NCI-H2227 (cell line): ENCODE data around the gene THOC5.
A peak's percentile ranks its signal among the peaks of the same experiment; 100 is the strongest.
"Not testable (repeated sequence)": the region's sequence is repeated elsewhere in the genome, so short reads cannot be mapped to it uniquely, and the experiment has no call there.

Source experiments
- DNase-seq: peaks from one replicate; lab custom pipeline; 2025; ENCODE audit not compliant: unreplicated experiment; lab: John Stamatoyannopoulos, UW

The THOC5 gene

DNA sequence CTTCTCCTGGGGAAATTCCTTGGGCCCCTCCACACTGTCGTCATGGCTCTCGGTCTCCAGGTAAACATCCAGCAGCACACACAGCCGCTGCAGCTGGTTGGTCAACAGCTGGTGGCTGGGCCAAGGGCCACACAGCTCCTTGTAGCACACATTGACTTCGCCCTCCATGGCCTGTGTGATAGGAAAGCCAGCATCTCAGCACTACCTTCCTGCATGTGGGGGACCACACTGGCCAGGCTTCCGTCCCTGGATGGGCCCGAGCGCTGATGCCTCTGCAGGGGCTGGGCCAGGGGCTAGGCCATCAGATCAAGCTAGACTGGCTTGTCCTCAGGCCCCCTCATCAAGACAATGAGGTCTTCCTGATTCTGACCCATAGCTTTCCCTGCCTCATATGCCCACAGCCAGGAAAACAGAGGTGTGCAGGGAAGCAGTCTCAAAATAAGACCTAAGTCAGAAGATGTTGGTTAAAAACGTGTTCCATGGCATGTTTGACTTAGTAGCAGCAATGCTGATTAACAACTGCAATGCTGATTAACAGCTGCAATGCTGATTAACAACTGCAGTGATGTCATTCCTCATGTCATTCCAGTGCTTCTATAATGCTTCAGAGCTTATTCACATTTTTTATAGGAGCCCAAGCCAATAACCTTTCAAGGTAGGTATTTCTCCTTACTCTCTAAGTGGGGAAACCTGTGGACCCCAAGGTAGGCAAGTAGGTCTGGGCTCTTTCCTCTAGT, 42.3 kb downstream of the THOC5 start:
- DNase-seq, result no peak

DNA sequence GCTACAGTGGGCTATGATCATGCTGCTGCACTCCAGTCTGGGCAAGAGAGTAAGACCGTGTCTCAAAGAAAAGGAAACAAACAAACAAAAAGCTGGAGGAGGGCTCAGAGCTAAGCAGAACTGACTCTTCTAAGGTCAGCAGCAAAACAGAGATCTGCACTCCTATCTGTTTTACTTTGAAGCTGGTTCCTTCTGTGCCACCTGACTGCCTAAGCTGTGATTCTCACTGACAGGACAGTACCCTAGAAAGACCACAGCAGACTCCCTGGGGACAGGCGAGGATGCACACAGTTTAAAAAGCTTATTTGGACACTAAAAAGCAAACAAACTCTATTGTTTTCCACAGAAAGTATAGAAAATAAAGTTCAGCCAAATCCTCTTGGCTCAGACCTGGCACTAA, 43.0 kb downstream of the THOC5 start:
- no peak for DNase-seq

DNA sequence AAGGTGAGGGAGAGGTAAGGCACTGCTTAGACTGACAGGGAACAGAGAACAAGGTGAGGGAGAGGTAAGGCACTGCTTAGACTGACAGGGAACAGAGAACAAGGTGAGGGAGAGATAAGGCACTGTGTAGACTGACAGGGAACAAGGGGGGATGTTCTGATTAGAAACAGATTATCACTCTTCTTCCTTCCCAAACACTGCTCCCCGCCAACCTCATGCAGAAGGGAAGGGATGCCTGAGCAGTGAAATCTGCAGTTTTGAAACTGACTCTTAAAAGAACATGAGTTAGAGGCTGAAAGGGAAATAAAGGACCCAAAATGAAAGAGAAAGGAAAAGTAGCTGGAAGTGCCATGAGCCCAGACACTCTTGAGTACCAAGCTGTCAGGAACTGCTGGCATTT, 43.7 kb downstream of the THOC5 start:
- DNase-seq, result no peak

DNA sequence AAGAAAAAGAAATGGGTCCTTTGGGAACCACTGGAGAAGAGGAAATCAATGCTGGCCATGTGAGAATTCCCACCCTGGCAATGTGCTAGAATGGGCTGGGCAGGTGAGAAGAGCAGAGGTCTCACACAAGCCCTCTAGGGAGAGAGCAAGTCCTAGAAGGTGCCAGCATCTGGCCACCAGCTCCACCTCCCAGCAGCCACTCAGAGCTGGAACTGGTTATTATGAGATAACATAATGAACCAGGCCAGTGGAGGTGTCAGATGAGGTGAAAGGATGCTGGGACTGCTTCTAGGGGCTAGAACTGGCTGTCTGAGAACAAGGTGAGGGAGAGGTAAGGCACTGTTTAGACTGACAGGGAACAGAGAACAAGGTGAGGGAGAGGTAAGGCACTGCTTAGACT, 44.3 kb downstream of the THOC5 start:
- no peak for DNase-seq

DNA sequence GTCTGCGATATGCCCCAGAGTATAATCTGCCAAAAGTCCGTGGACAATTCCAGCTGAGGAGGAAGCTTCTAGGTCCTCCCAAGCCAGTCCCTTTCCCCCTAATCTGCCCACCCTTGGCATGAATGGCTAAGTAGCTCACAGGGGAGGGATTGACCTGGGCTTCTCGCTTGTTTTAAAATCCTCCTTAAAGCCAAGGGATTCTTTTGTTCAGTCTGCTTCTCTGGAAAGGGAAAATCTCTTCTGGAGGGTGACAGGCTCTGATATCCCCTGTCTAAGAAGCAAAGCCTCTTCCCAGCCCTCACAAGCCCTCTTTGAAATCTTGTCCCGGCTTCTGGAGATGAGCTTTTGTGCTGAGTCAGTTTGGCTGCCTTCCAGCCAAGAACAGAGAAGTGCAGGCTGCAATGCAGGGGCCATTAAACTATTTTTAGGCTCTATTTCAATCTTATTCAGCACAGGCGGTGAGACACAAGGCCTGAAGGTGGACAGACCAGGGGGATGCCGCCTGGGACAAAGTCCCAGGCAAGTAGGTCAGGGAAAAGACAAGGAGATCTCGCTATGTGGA, 49.7 kb downstream of the THOC5 start:
- peak; percentile 38 for DNase-seq

DNA sequence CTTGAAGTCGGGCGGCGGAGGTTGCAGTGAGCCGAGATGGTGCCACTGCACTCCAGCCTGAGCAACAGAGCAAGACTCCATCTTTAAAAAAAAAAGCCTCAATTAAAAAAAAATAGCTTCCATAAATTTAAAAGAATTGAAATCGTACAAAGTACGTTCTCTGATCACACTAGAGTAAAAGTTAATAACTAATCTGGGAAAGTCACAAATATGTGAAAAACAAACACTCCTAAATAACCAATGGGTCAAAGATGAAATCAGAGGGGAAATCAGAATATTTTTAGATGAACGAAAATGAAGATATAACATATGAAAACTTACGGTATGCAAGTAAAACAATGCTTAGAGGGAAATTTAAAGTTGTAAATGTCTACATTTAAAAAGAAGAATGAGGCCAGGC, 53.7 kb downstream of the THOC5 start:
- no peak for DNase-seq

DNA sequence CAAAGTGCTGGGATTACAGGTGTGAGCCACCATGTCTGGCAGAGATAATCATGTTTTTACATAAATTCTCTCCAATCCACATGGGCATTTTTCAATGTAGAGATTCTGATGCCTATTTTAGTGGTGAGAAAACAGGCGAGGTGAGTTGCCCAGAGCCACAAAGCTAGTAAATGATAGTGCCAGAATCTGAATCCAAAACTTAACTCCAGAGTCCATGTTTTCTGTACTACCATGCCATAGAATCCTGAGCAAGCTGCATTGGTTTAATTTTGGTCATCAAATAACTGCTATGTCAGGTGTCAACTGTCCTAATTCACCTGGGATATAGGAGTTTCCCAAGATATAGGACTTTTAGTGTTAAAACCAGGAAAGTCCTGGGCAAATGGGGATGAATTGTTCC, 59.9 kb downstream of the THOC5 start:
- DNase-seq, result no peak

DNA sequence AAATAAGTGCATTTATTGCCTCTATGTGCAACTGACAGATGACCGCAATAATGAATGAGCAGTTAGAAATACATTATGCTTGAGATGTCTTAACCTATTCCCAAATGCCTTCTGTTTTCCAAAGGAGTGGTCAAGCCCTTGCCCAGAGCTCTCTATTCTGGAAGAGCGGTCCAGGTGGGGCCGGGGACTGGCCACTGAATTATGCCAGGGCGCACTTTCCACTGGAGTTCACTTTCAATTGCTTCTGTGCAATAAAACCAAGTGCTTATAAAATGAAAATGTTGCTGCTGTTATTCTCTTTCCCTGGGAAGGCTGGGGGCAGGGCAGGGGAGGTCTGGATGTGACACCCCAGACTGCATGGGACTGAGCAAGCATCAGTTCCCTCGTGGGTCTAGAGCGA, 62.5 kb downstream of the THOC5 start:
- no peak for DNase-seq

DNA sequence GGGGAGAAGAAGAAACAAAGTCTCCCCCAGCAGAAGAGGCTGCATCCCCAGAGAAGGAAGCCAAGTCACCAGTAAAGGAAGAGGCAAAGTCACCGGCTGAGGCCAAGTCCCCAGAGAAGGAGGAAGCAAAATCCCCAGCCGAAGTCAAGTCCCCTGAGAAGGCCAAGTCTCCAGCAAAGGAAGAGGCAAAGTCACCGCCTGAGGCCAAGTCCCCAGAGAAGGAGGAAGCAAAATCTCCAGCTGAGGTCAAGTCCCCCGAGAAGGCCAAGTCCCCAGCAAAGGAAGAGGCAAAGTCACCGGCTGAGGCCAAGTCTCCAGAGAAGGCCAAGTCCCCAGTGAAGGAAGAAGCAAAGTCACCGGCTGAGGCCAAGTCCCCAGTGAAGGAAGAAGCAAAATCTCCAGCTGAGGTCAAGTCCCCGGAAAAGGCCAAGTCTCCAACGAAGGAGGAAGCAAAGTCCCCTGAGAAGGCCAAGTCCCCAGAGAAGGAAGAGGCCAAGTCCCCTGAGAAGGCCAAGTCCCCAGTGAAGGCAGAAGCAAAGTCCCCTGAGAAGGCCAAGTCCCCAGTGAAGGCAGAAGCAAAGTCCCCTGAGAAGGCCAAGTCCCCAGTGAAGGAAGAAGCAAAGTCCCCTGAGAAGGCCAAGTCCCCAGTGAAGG, 64.3 kb downstream of the THOC5 start:
- DNase-seq, result not testable (repeated sequence)

DNA sequence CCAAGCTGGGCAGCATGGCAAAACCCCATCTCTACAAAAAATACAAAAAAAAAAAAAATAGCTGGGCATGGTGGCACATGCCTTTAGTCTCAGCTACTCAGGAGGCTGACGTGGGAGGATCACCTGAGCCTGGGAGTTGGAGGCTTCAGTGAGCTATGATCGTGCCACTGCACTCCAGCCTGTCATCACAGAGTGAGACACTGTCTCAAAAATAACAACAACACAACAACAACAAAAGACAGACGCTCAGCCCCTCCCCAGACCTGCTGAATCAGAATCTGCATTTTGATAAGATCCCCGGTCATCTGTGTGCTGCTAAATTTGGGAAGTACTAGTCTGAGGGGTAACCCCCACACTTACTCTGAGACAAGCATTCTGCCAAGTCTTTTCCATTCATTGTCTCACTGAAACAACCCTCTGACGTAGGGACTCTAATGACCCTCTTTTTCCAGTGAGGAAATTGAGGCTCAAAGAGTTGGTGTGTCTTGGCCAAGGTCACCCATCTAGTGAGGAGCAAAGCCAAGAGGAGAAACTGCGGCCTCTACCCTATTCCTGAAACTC, 66.1 kb downstream of the THOC5 start:
- no peak for DNase-seq

DNA sequence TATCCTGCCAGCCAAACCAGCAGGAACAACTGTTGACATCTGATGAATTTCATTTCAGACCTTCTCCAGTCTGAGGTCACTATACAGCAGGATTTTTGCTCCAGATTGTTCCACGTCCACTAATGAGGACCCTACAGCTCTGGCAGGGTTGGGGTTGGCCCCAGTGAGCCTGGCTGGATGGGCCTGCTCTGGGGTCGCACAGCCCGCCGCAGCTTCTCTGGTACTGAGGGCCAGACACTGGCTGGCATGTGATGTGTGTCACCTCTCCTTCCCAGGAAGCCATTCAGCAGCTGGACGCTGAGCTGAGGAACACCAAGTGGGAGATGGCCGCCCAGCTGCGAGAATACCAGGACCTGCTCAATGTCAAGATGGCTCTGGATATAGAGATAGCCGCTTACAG, 68.1 kb downstream of the THOC5 start:
- DNase-seq, result no peak

DNA sequence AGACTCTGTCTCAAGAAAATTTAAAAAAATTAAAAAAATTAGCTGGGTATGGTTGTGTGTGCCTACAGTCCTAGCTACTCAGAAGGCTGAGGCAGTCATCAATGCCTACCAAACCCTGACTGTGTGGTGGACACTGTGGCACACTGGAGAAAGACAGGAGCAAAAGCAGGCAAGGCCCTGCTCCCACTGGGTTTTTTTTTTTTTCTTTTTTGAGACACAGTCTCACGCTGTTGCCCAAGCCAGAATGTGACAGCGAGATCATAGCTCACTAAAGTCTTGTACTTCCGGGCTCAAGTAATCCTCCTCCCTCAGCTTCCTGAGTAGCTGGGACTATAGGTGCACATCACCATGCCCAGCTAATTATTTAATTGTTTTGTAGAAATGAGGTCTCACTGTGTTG, 68.9 kb downstream of the THOC5 start:
- DNase-seq, result no peak

DNA sequence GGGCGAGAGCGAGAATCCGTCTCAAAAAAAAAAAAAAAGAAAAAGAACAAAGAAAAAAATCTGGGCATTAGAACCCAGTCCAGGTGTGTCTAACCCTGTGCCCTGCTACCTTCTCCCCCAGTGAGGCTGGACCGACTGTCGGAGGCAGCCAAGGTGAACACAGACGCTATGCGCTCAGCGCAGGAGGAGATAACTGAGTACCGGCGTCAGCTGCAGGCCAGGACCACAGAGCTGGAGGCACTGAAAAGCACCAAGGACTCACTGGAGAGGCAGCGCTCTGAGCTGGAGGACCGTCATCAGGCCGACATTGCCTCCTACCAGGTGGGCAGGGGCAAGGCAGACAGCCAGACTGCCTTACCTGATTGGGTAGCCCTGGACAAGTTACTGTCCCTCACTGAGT, 70.3 kb downstream of the THOC5 start:
- DNase-seq, result no peak

DNA sequence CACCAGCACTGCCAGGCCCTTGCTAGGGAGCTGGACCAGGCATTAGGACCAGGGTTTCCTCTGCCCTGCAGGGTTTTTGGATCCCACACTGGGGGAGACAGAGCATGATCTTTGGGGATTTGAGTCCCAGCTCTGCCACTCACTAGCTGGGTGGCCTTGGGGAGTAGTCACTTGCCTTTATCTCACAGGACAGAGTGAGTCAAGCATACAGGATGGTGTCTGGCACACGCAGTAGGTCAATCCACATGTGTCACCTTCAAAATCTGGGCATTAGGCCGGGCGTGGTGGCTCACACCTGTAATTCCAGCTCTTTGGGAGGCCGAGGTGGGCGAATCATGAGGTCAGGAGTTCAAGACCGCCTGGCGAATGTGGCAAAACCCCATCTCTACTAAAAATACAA, 70.8 kb downstream of the THOC5 start:
- DNase-seq, result no peak

DNA sequence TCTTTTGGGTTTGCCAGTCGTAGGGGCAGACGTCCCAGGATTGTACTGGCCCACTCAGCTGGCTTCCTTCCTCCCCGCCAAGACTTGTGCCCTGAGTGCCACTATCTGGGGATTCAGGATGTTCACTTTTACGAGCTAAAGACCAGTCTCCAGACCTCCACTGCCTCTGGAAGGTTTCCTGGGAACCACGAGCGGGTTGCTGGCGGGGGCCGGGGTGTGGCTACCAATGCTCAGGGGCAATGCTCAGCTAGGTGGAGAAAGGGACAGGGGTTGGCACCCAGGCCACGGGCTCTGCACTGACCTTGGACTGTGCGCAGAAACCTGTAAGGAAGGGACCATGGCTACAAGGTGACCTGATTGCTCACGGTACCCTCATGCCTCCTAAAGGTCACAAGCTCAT, 71.3 kb downstream of the THOC5 start:
- DNase-seq, result no peak

DNA sequence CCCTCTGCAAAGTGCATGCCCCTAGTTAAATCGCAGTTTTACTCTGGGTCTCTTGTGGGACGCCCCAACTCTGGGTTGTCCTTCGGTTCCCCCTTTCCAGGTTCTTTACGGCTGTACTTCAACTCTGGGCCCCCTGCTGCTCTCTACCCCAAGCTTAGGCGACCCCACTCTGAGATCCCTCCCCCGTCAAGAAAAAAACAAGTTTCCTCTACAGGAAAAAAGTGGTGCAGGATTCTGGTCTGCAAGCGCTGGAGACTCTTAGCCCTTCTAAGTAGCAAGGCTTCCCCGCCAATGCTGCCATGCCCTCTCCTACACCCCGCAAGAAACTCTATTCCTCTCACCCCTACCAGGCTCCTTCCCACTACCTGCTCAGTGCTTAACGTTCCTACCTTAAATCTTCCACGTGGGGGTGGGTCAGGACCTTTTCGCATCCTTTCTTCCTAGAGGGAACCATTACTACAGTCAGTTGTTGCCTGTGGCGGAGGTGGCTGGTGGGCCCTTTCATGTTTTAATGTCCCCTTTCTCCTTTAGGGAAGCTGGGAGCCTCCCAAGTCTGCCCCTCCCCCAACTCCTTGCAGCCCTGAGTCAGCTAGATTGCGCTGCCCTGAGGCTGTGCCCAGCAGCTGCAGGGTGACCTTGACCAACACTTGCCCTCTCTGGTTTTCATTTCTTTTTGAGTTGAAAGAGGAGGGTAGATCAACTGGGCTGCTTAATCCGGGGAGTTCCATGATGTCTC, 72.1 kb downstream of the THOC5 start:
- DNase-seq, result peak; percentile 19

DNA sequence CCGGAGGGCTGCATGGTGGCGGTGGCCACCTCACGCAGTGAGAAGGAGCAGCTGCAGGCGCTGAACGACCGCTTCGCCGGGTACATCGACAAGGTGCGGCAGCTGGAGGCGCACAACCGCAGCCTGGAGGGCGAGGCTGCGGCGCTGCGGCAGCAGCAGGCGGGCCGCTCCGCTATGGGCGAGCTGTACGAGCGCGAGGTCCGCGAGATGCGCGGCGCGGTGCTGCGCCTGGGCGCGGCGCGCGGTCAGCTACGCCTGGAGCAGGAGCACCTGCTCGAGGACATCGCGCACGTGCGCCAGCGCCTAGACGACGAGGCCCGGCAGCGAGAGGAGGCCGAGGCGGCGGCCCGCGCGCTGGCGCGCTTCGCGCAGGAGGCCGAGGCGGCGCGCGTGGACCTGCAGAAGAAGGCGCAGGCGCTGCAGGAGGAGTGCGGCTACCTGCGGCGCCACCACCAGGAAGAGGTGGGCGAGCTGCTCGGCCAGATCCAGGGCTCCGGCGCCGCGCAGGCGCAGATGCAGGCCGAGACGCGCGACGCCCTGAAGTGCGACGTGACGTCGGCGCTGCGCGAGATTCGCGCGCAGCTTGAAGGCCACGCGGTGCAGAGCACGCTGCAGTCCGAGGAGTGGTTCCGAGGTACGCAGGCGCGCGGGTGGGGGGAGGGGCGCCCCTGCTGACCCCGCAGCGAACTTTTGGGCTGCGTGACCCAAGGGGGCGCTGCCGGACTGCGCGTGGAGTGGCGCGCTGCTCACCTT, 72.9 kb downstream of the THOC5 start:
- peak; percentile 85 for DNase-seq

DNA sequence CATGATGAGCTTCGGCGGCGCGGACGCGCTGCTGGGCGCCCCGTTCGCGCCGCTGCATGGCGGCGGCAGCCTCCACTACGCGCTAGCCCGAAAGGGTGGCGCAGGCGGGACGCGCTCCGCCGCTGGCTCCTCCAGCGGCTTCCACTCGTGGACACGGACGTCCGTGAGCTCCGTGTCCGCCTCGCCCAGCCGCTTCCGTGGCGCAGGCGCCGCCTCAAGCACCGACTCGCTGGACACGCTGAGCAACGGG, 73.4 kb downstream of the THOC5 start:
- no peak for DNase-seq

DNA sequence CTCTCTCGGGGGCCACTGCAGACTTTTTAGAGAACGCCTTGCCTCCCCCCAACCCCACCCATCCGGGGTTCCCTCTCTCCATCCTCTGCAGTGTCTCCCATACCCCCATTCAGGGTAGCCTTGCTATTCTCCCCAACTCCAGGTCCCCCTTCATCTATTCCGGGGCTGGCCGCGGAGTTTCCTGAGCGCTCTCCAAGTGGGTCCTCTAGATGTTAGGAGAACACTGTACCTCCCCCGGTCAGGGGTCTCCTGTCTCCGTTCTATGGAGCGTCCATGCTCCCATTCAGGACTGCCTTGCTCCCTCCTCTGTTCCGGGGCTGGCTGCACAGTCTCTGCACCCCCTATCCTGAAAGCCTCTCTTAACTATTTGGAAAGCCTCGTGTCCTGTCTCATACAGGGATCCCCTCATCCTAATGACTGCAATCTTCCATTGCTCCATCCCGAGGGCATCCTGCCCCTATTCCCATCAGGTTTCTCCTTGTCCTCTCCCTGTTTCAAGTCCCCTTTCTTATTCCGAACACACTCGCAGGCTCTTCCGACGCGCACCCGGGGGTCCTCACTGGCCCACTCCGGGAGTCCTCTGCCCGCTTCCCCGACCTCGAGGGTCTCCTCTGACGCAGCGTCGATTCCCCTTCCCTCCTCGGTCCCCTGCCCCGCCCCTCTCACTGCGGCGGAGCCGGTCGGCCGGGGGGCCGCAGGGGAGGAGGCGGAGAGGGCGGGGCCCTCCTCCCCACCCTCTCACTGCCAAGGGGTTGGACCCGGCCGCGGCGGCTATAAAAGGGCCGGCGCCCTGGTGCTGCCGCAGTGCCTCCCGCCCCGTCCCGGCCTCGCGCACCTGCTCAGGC, 73.9 kb downstream of the THOC5 start, which contains the start of gene NEFH:
Gene NEFH, plus strand, starts transcription at position 802 of the 845 bp plus-strand sequence. CDS start 45 bp downstream, outside the sequence.
- DNase-seq, result peak; percentile 88
